ENCODE data around the gene FNDC3B.

- TF ChIP-seq CTCF (IDR thresholded peaks at IDR 0.05) (no peak), EZH2phosphoT487 (IDR thresholded peaks at IDR 0.05) (no peak), EZH2 (IDR thresholded peaks at IDR 0.05) (no peak)
Observed at GRCh38 chr3:172370419-172370818, 331.0 kb downstream of the FNDC3B start.

Data from neural progenitor cell (in vitro differentiated cells).